Uterus (tissue), 4 donors: ENCODE measurements around the gene MBNL3. TPM values are rescaled to one million over a fixed set of nuclear protein-coding genes. Genes with fewer than 3 reads are reported as not detected.

ENCODE experiments used
- DNase-seq, 2 donors: peaks; one replicate each; pipeline ENCODE4 v3.0.0-alpha.2; 2019 to 2020
- H3K27ac ChIP-seq, 2 donors: fragments of 200-600 bp; sonication (generic); 1 replicate in 1 of 2; 2 replicates in 1 of 2; pipeline ENCODE4 v1.5.1; 2016 to 2018
- H3K27me3 ChIP-seq, 2 donors: fragments of 200-600 bp; sonication (generic); one replicate each; pipeline ENCODE4 v1.5.1; 2018 to 2019; ENCODE audit warnings: control low read depth in 1 of 2
- H3K36me3 ChIP-seq, 2 donors: fragments of 200-600 bp; sonication (generic); one replicate each; pipeline ENCODE4 v1.5.1; 2019; ENCODE audit warnings: control low read depth in 1 of 2
- H3K4me1 ChIP-seq, 2 donors: fragments of 200-600 bp; sonication (generic); one replicate each; pipeline ENCODE4 v1.5.1; 2018 to 2019; ENCODE audit warnings: control low read depth in 1 of 2
- H3K4me3 ChIP-seq, 2 donors: fragments of 200-600 bp; sonication (generic); 1 replicate in 1 of 2; 2 replicates in 1 of 2; pipeline ENCODE4 v1.5.1; 2018 to 2019; ENCODE audit warnings: mild to moderate bottlenecking in 1 of 2
- H3K9me3 ChIP-seq, 2 donors: fragments of 200-600 bp; sonication (generic); one replicate each; pipeline ENCODE4 v1.5.1; 2019; ENCODE audit warnings: control low read depth in 1 of 2
- CTCF ChIP-seq, 4 experiments: fragments of 200-600 bp in 2 of 4; fragments of 450-650 bp in 2 of 4; sonication (generic) in 2 of 4; IDR thresholded peaks; one replicate each; pipeline ENCODE4 v1.5.1; 2016 to 2019; ENCODE audit warnings: antibody characterized with exemption in 4 of 4, mild to moderate bottlenecking in 2 of 4, moderate library complexity in 1 of 4
- POLR2A ChIP-seq, 2 donors: fragments of 450-650 bp; IDR thresholded peaks; one replicate each; pipeline ENCODE4 v1.6.1; 2016; ENCODE audit warnings: antibody characterized with exemption in 2 of 2, mild to moderate bottlenecking in 1 of 2, moderate library complexity in 1 of 2
- intact Hi-C: fragments of 100-400 bp; cut with DNase I; formaldehyde crosslinking; loops from one replicate; pipeline ENCODE4 v1.15.1; 2023; ENCODE audit warnings: low total_unique reads
- total RNA-seq, 4 donors: library from RNA; depleted of rRNA in 3 of 4; stranded (reverse); fragments of >200 nt in 3 of 4; gene quantifications; one replicate each; pipeline versions ENCODE4 v1.1.0 to v1.2.4, GENCODE V29; 2014 to 2023
- donor health status: DM: yes; HTN: yes; CAD: no.

MBNL3 gene
- total RNA-seq, 4 donors from 2014 or later: 13.2 to 90.2 (median 32.3) TPM

- no peak for DNase-seq
- intact Hi-C loops: no loop called here
- no peaks in the 10 kb centered on the region for H3K36me3 ChIP-seq
- H3K27ac ChIP-seq: no peak overlapping the region
- no peaks in the 10 kb centered on the region for H3K4me1 ChIP-seq
- TF ChIP-seq POLR2A (IDR thresholded peaks at IDR 0.05): no peak
- TF ChIP-seq CTCF (IDR thresholded peaks at IDR 0.05): no peak
- H3K27me3 ChIP-seq: no peaks in the 10 kb centered on the region
- H3K4me3 ChIP-seq: no peak overlapping the region
- H3K9me3 ChIP-seq: no peaks in the 10 kb centered on the region
Observed at GRCh38 chrX:132404266-132404665, 84.6 kb downstream of the MBNL3 start.

GRCh38 chrX:132401935-132402334 is 86.9 kb downstream of the MBNL3 start:
- H3K27me3 ChIP-seq: no peaks in the 10 kb centered on the region
- H3K4me3 ChIP-seq: no peak overlapping the region
- no peaks in the 10 kb centered on the region for H3K9me3 ChIP-seq
- H3K4me1 ChIP-seq: no peaks in the 10 kb centered on the region
- no peaks in the 10 kb centered on the region for H3K36me3 ChIP-seq
- H3K27ac ChIP-seq: no peak overlapping the region
- TF ChIP-seq CTCF (IDR thresholded peaks at IDR 0.05): no peak
- TF ChIP-seq POLR2A (IDR thresholded peaks at IDR 0.05): no peak
- intact Hi-C loops: no loop called here
- DNase-seq: no peak

GRCh38 chrX:132400706-132401105 is 88.1 kb downstream of the MBNL3 start:
- no peak overlapping the region for H3K27ac ChIP-seq
- no peak for TF ChIP-seq CTCF (IDR thresholded peaks at IDR 0.05)
- intact Hi-C loops: no loop called here
- DNase-seq: no peak
- H3K36me3 ChIP-seq: no peaks in the 10 kb centered on the region
- no peaks in the 10 kb centered on the region for H3K27me3 ChIP-seq
- H3K9me3 ChIP-seq: no peaks in the 10 kb centered on the region
- no peaks in the 10 kb centered on the region for H3K4me1 ChIP-seq
- no peak overlapping the region for H3K4me3 ChIP-seq

GRCh38 chrX:132395645-132396044 is 93.2 kb downstream of the MBNL3 start:
- no peaks in the 10 kb centered on the region for H3K9me3 ChIP-seq
- H3K4me1 ChIP-seq: no peaks in the 10 kb centered on the region
- H3K27me3 ChIP-seq: no peaks in the 10 kb centered on the region
- no peak overlapping the region for H3K27ac ChIP-seq
- TF ChIP-seq POLR2A (IDR thresholded peaks at IDR 0.05) (no peak), CTCF (IDR thresholded peaks at IDR 0.05) (no peak)
- intact Hi-C loops: no loop called here
- DNase-seq: no peak
- no peaks in the 10 kb centered on the region for H3K36me3 ChIP-seq
- H3K4me3 ChIP-seq: no peak overlapping the region

GRCh38 chrX:132395026-132395425 is 93.8 kb downstream of the MBNL3 start:
- Histone ChIP-seq H3K27ac (no peak overlapping the region), H3K27me3 (no peaks in the 10 kb centered on the region), H3K4me1 (no peaks in the 10 kb centered on the region), H3K9me3 (no peaks in the 10 kb centered on the region), H3K4me3 (no peak overlapping the region), H3K36me3 (no peaks in the 10 kb centered on the region)
- intact Hi-C loops: no loop called here
- TF ChIP-seq CTCF (IDR thresholded peaks at IDR 0.05): no peak
- DNase-seq: no peak
